GM12878 (cell line): ENCODE measurements around the gene GGTLC2. TPM values are rescaled to one million over a fixed set of nuclear protein-coding genes. Genes with fewer than 3 reads are reported as not detected.

ENCODE experiments used
- ATAC-seq: fragments of 200-7000 bp; cut with Tn5 transposase; 3 replicates; pipeline ENCODE4 v1.9.1; 2020; ENCODE audit warnings: mild to moderate bottlenecking, moderate library complexity
- BruUV-seq: library from RNA; stranded (reverse); fragments of 400-500 nt; replicated peaks from 2 replicates; lab custom pipeline; 2021; lab: Mats Ljungman, UMichigan
- CTCF ChIA-PET: fragments of 300-600 bp; sonication (Branson Sonifier 250); formaldehyde crosslinking; extraction: SDS; loops from one replicate; lab custom pipeline; 2021; ENCODE audit warnings: inconsistent platforms; lab: Yijun Ruan, JAX
- POLR2A ChIA-PET: fragments of 350-600 bp; formaldehyde crosslinking; extraction: SDS; loops from one replicate; lab custom pipeline; 2021; ENCODE audit warnings: inconsistent platforms; lab: Charles Lee
- RAD21 ChIA-PET: fragments of 300-600 bp; sonication (Branson Sonifier 250); formaldehyde crosslinking; loops from one replicate; lab custom pipeline; 2023; ENCODE audit warnings: antibody characterized with exemption; ENCODE audit not compliant: unreplicated experiment; lab: Charles Lee
- SMC1A ChIA-PET: fragments of 300-600 bp; sonication (Branson Sonifier 250); formaldehyde crosslinking; loops from one replicate; lab custom pipeline; 2023; ENCODE audit not compliant: unreplicated experiment, uncharacterized antibody; lab: Charles Lee
- DNase-seq: peaks from one replicate; pipeline ENCODE4 v3.0.0-alpha.2; 2011; ENCODE audit warnings: low read depth, low spot score
- FAIRE-seq: peaks from 3 replicates; lab custom pipeline; 2011; peaks lifted over from hg19 to GRCh38; lab: Jason Lieb, UNC
- H2AFZ ChIP-seq: 2 replicates; pipeline ENCODE4 v1.6.0; 2011; ENCODE audit warnings: low read depth, low read length, control low read depth; ENCODE audit not compliant: control insufficient read depth
- H3K27ac ChIP-seq: 2 replicates; pipeline ENCODE4 v1.5.1; 2011; ENCODE audit warnings: control low read depth; ENCODE audit not compliant: control insufficient read depth, insufficient read depth
- H3K27me3 ChIP-seq, 2 experiments: replicated peaks in 1 of 2; 2 replicates each; pipeline versions ENCODE4 v1.6.0 to v1.6.1; 2011; ENCODE audit warnings: low read length in 1 of 2; ENCODE audit not compliant: control insufficient read depth in 2 of 2, insufficient read depth in 2 of 2
- H3K36me3 ChIP-seq, 2 experiments: 2 replicates each; pipeline ENCODE4 v1.5.1; 2011; ENCODE audit warnings: low read length in 1 of 2; ENCODE audit not compliant: control insufficient read depth in 2 of 2, insufficient read depth in 2 of 2
- H3K4me1 ChIP-seq: 2 replicates; pipeline ENCODE4 v1.6.1; 2011; ENCODE audit warnings: mild to moderate bottlenecking, low read length, moderate library complexity, mixed read lengths; ENCODE audit not compliant: control insufficient read depth, insufficient read depth
- H3K4me2 ChIP-seq: 2 replicates; pipeline ENCODE4 v1.6.0; 2011; ENCODE audit warnings: control low read depth; ENCODE audit not compliant: control insufficient read depth, insufficient read depth
- H3K4me3 ChIP-seq: fragments of 200-600 bp; sonication (generic); 2 replicates; pipeline ENCODE4 v1.5.1; 2016
- H3K79me2 ChIP-seq: 2 replicates; pipeline ENCODE4 v1.6.0; 2011; ENCODE audit warnings: low read length; ENCODE audit not compliant: control insufficient read depth, insufficient read depth
- H3K9ac ChIP-seq: 2 replicates; pipeline ENCODE4 v1.8.0; 2011; ENCODE audit warnings: low read length, control low read depth, mixed read lengths; ENCODE audit not compliant: control insufficient read depth, insufficient read depth
- H3K9me3 ChIP-seq: replicated peaks from 3 replicates; pipeline ENCODE4 v1.5.1; 2011; ENCODE audit warnings: mild to moderate bottlenecking, low read length; ENCODE audit not compliant: control insufficient read depth, insufficient read depth
- H4K20me1 ChIP-seq: 2 replicates; pipeline ENCODE4 v1.6.0; 2011; ENCODE audit not compliant: control insufficient read depth, insufficient read depth
- WGBS: methylation state at CpG from one replicate; pipeline ENCODE4 v1.1.6; 2016; ENCODE audit warnings: low lambda C conversion rate; ENCODE audit not compliant: insufficient replicate concordance, insufficient coverage; ENCODE audit errors: missing lambda C conversion rate; 5-methylcytosine and 5-hydroxymethylcytosine counted together
- in situ Hi-C: fragments of 300-500 bp; cut with MboI; formaldehyde crosslinking; loops from 9 replicates; pipeline ENCODE4 v1.14.3; 2018; ENCODE audit warnings: mixed read lengths
- intact Hi-C: fragments of 100-400 bp; cut with micrococcal nuclease; formaldehyde crosslinking; loops from one replicate; pipeline ENCODE4 v1.14.2; 2022; ENCODE audit not compliant: unreplicated experiment
- polyA plus RNA-seq, 11 experiments: library from polyadenylated mRNA; depleted of rRNA in 4 of 11; unstranded in 6 of 11; stranded (reverse) in 5 of 11; fragments of >200 nt; fragmentation: Nextera tagmentation in 4 of 11; fragmentation: Illumina TruSeq in 1 of 11; extraction: Ambion mirVana in 4 of 11; extraction: Trizol in 1 of 11; gene quantifications; 1 replicate in 1 of 11; 2 replicates in 10 of 11; pipeline versions ENCODE4 v1.2.1 to v1.2.3, GENCODE V29; 2011 to 2016; ENCODE audit warnings: inconsistent platforms in 2 of 11, missing spikeins in 2 of 11, low read depth in 1 of 11
- total RNA-seq, 4 experiments: library from RNA; depleted of rRNA in 3 of 4; stranded (reverse); fragments of >200 nt in 3 of 4; fragmentation: Illumina TruSeq in 1 of 4; extraction: Trizol in 1 of 4; gene quantifications; 2 replicates each; pipeline versions ENCODE4 v1.2.1 to v1.2.3, GENCODE V29; 2013 to 2021
- TF ChIP-seq, protein P1 (sequence below): fragments of 450-650 bp; IDR thresholded peaks from 2 replicates; pipeline ENCODE4 v1.6.1; 2016; ENCODE audit warnings: mild to moderate bottlenecking
- TF ChIP-seq, protein P2 (sequence below): IDR thresholded peaks from 2 replicates; pipeline ENCODE4 v1.6.1; 2012; ENCODE audit warnings: low read depth, low read length, improper control_type of control experiment
- TF ChIP-seq, protein P3 (sequence below): IDR thresholded peaks from 2 replicates; pipeline ENCODE4 v1.6.1; 2011; ENCODE audit warnings: mild to moderate bottlenecking, low read depth, low read length, moderate library complexity; ENCODE audit not compliant: insufficient replicate concordance

The GGTLC2 gene
- total and polyA plus RNA-seq, 10 of the 15 experiments (the other 5 are each of a cell fraction or from before 2014, with no cell fraction given): not detected

DNA sequence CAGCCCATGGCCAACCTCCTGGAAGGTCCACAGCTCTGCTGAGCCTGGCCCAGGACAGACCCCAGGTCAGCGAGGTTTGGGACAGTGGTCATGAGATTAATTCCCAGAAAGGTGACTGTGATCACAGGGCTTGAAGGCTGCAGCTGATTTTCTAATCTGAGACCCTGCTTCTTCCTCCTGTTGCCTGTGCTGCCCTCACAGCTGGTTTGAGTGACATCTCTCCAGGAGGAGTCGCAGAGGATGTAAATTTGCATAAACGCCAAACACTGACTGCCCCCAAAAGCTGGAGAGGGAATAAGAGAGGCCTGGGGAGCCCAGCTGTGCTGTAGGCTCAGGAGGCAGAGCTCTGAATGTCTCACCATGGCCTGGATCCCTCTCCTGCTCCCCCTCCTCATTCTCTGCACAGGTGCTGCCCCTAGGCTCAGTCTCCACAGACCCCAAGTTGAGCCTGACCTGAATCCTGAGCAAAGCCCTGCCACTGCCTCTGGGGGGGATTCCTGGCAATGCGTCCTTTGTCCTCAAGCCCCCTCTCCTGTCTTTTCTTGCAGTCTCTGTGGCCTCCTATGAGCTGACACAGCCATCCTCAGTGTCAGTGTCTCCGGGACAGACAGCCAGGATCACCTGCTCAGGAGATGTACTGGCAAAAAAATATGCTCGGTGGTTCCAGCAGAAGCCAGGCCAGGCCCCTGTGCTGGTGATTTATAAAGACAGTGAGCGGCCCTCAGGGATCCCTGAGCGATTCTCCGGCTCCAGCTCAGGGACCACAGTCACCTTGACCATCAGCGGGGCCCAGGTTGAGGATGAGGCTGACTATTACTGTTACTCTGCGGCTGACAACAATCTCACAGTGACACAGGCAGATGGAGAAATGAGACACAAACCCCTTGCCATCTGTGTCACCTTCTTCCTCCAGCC, 23.8 kb downstream of the GGTLC2 start:
- WGBS: 51% methylated on average over 11 of the region's 11 CpGs
- SMC1A ChIA-PET: interaction anchor here (3.4 kb wide), 1 partner anchor 17 kb away, joined by 23 read pairs; no protein-coding TSS in a partner anchor
- ATAC-seq: no peak
- no peak for DNase-seq
- Histone ChIP-seq H4K20me1 (no peaks in the 10 kb centered on the region), H3K27me3 (no peaks in the 10 kb centered on the region), H3K4me1 (peaks cover 5% of the 10 kb centered on the region; the same call in 1 of the 2 replicates), H3K9me3 (no peaks in the 10 kb centered on the region), H3K4me2 (no peak overlapping the region), H3K4me3 (no peak overlapping the region), H2AFZ (no peak overlapping the region), H3K9ac (no peak overlapping the region), H3K79me2 (no peaks in the 10 kb centered on the region), H3K27ac (no peak overlapping the region), H3K36me3 (no peaks in the 10 kb centered on the region)
- no TSS peak for BruUV-seq
- in situ Hi-C loops (no loop called here), intact Hi-C loops (no loop called here)
- CTCF ChIA-PET: interaction anchor here (1.6 to 3.7 kb wide), 5 partner anchors 12 to 53 kb away, joined by 3 to 46 read pairs (median 19); no protein-coding TSS in a partner anchor
- RAD21 ChIA-PET: interaction anchor here (2.2 to 3.4 kb wide), 3 partner anchors 17 to 85 kb away, joined by 6 to 23 read pairs (median 14); no protein-coding TSS in a partner anchor
- no peak for FAIRE-seq
- POLR2A ChIA-PET: no interaction called here
- TF ChIP-seq, protein P1, sequence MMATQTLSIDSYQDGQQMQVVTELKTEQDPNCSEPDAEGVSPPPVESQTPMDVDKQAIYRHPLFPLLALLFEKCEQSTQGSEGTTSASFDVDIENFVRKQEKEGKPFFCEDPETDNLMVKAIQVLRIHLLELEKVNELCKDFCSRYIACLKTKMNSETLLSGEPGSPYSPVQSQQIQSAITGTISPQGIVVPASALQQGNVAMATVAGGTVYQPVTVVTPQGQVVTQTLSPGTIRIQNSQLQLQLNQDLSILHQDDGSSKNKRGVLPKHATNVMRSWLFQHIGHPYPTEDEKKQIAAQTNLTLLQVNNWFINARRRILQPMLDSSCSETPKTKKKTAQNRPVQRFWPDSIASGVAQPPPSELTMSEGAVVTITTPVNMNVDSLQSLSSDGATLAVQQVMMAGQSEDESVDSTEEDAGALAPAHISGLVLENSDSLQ: peak; percentile 64; the same call in 1 of the 2 replicates
- TF ChIP-seq, protein P2, sequence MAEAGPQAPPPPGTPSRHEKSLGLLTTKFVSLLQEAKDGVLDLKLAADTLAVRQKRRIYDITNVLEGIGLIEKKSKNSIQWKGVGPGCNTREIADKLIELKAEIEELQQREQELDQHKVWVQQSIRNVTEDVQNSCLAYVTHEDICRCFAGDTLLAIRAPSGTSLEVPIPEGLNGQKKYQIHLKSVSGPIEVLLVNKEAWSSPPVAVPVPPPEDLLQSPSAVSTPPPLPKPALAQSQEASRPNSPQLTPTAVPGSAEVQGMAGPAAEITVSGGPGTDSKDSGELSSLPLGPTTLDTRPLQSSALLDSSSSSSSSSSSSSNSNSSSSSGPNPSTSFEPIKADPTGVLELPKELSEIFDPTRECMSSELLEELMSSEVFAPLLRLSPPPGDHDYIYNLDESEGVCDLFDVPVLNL: no peak
- TF ChIP-seq, protein P3, sequence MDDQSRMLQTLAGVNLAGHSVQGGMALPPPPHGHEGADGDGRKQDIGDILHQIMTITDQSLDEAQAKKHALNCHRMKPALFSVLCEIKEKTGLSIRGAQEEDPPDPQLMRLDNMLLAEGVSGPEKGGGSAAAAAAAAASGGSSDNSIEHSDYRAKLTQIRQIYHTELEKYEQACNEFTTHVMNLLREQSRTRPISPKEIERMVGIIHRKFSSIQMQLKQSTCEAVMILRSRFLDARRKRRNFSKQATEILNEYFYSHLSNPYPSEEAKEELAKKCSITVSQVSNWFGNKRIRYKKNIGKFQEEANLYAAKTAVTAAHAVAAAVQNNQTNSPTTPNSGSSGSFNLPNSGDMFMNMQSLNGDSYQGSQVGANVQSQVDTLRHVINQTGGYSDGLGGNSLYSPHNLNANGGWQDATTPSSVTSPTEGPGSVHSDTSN: peak; percentile 63
